Measurements from ENCODE around the gene IL20. TPM values are rescaled to one million over a fixed set of nuclear protein-coding genes. Genes with fewer than 3 reads are reported as not detected.

Gene IL20
- total RNA-seq, 1 donor from 2014 or later, result not detected

GRCh38 chr1:206904423-206905142 lies 39.2 kb downstream of the IL20 start:
- Mint-ChIP-seq H3K4me1 (ENCODE audit: unreplicated experiment) (peaks cover 6% of the 10 kb centered on the region), H3K36me3 (ENCODE audit: unreplicated experiment) (no peaks in the 10 kb centered on the region)

GRCh38 chr1:206905295-206906164 lies 40.1 kb downstream of the IL20 start:
- Mint-ChIP-seq H3K27me3 (ENCODE audit: unreplicated experiment) (peaks cover 14% of the 10 kb centered on the region), H3K27ac (ENCODE audit: unreplicated experiment) (no peak overlapping the region), H3K9me3 (ENCODE audit: unreplicated experiment) (no peaks in the 10 kb centered on the region), H3K36me3 (ENCODE audit: unreplicated experiment) (no peaks in the 10 kb centered on the region), H3K4me3 (ENCODE audit: unreplicated experiment) (no peak overlapping the region), H3K4me1 (ENCODE audit: unreplicated experiment) (peaks cover 6% of the 10 kb centered on the region)
- no peak for DNase-seq (ENCODE audit: extremely low spot score, unreplicated experiment)
- TF ChIP-seq CTCF (IDR thresholded peaks at IDR 0.05), result no peak

More at GRCh38 chr1:206904423-206905142, 39.2 kb downstream of the IL20 start:
- DNase-seq (ENCODE audit: extremely low spot score, unreplicated experiment), result no peak
- TF ChIP-seq CTCF (IDR thresholded peaks at IDR 0.05), result no peak
- Mint-ChIP-seq H3K27me3 (ENCODE audit: unreplicated experiment) (peaks cover 9% of the 10 kb centered on the region), H3K4me3 (ENCODE audit: unreplicated experiment) (no peak overlapping the region), H3K27ac (ENCODE audit: unreplicated experiment) (no peak overlapping the region), H3K9me3 (ENCODE audit: unreplicated experiment) (no peaks in the 10 kb centered on the region)

GRCh38 chr1:206907304-206907991 lies 42.0 kb downstream of the IL20 start:
- Mint-ChIP-seq H3K36me3 (ENCODE audit: unreplicated experiment) (no peaks in the 10 kb centered on the region), H3K27ac (ENCODE audit: unreplicated experiment) (no peak overlapping the region), H3K27me3 (ENCODE audit: unreplicated experiment) (peaks cover 20% of the 10 kb centered on the region), H3K4me1 (ENCODE audit: unreplicated experiment) (peaks cover 6% of the 10 kb centered on the region), H3K4me3 (ENCODE audit: unreplicated experiment) (no peak overlapping the region), H3K9me3 (ENCODE audit: unreplicated experiment) (no peaks in the 10 kb centered on the region)
- no peak for DNase-seq (ENCODE audit: extremely low spot score, unreplicated experiment)
- TF ChIP-seq CTCF (IDR thresholded peaks at IDR 0.05), result no peak

GRCh38 chr1:206908038-206908437 lies 42.6 kb downstream of the IL20 start:
- Mint-ChIP-seq H3K27ac (ENCODE audit: unreplicated experiment) (no peak overlapping the region), H3K4me1 (ENCODE audit: unreplicated experiment) (peaks cover 6% of the 10 kb centered on the region), H3K36me3 (ENCODE audit: unreplicated experiment) (no peaks in the 10 kb centered on the region), H3K9me3 (ENCODE audit: unreplicated experiment) (no peaks in the 10 kb centered on the region), H3K4me3 (ENCODE audit: unreplicated experiment) (no peak overlapping the region), H3K27me3 (ENCODE audit: unreplicated experiment) (peaks cover 25% of the 10 kb centered on the region)
- DNase-seq (ENCODE audit: extremely low spot score, unreplicated experiment), result no peak
- TF ChIP-seq CTCF (IDR thresholded peaks at IDR 0.05), result no peak
